Small intestine (tissue), 7 donors: Measurements from ENCODE around the gene ESRRA. TPM values are rescaled to one million over a fixed set of nuclear protein-coding genes. Genes with fewer than 3 reads are reported as not detected.

ENCODE experiments used
- DNase-seq, 2 donors: peaks; one replicate each; pipeline versions ENCODE4 v3.0.0 to v3.0.0-alpha.2; 2013
- FAIRE-seq: peaks from 2 replicates; lab custom pipeline; 2012; peaks lifted over from hg19 to GRCh38; lab: Jason Lieb, UNC
- H3K27ac ChIP-seq, 3 donors: one replicate each; pipeline ENCODE4 v1.5.1; 2013; ENCODE audit warnings: low read length in 2 of 3, mild to moderate bottlenecking in 2 of 3, control low read depth in 1 of 3, inconsistent platforms in 1 of 3, low read depth in 1 of 3, moderate library complexity in 1 of 3
- H3K27me3 ChIP-seq, 3 donors: one replicate each; pipeline ENCODE4 v1.6.1; 2013; ENCODE audit warnings: low read length in 3 of 3, inconsistent platforms in 1 of 3; ENCODE audit not compliant: control insufficient read depth in 3 of 3, insufficient read depth in 3 of 3
- H3K36me3 ChIP-seq, 3 donors: one replicate each; pipeline ENCODE4 v1.6.1; 2013; ENCODE audit warnings: low read length in 3 of 3, inconsistent platforms in 1 of 3, low read depth in 1 of 3, mild to moderate bottlenecking in 1 of 3, moderate library complexity in 1 of 3; ENCODE audit not compliant: control insufficient read depth in 3 of 3, insufficient read depth in 2 of 3
- H3K4me1 ChIP-seq, 3 donors: one replicate each; pipeline ENCODE4 v1.6.1; 2013; ENCODE audit warnings: low read length in 2 of 3, inconsistent platforms in 1 of 3, low read depth in 1 of 3, mild to moderate bottlenecking in 1 of 3, moderate library complexity in 1 of 3; ENCODE audit not compliant: control insufficient read depth in 3 of 3, insufficient read depth in 2 of 3
- H3K4me3 ChIP-seq, 3 donors: one replicate each; pipeline ENCODE4 v1.5.1; 2013; ENCODE audit warnings: low read length in 3 of 3, control low read depth in 1 of 3, inconsistent platforms in 1 of 3, low read depth in 1 of 3, mild to moderate bottlenecking in 1 of 3, moderate library complexity in 1 of 3
- H3K9me3 ChIP-seq, 2 donors: one replicate each; pipeline ENCODE4 v1.6.1; 2013; ENCODE audit warnings: low read depth in 1 of 2, low read length in 1 of 2; ENCODE audit not compliant: control insufficient read depth in 2 of 2, insufficient read depth in 1 of 2
- WGBS, 3 donors: extraction: QIAGEN DNeasy Blood & Tissue Kit; methylation state at CpG; one replicate each; pipeline ENCODE4 v1.1.7; 2013; 5-methylcytosine and 5-hydroxymethylcytosine counted together
- polyA plus RNA-seq, 4 donors: library from polyadenylated mRNA; stranded (reverse) in 3 of 4; unstranded in 1 of 4; fragments of 200-250 nt in 3 of 4; fragments of 120-200 nt in 1 of 4; gene quantifications; one replicate each; pipeline versions ENCODE4 v1.2.1 to v1.2.3, GENCODE V29; 2013
- donor health status: healthy with polysubstance abuse.
- donor health status: control.
- donor health status: control.
- donor health status: Bipolar disorder and iron deficiency.
- donor health status: healthy.

The ESRRA gene
- polyA plus RNA-seq, 4 donors: 85.1 to 417 (median 298) TPM

DNA sequence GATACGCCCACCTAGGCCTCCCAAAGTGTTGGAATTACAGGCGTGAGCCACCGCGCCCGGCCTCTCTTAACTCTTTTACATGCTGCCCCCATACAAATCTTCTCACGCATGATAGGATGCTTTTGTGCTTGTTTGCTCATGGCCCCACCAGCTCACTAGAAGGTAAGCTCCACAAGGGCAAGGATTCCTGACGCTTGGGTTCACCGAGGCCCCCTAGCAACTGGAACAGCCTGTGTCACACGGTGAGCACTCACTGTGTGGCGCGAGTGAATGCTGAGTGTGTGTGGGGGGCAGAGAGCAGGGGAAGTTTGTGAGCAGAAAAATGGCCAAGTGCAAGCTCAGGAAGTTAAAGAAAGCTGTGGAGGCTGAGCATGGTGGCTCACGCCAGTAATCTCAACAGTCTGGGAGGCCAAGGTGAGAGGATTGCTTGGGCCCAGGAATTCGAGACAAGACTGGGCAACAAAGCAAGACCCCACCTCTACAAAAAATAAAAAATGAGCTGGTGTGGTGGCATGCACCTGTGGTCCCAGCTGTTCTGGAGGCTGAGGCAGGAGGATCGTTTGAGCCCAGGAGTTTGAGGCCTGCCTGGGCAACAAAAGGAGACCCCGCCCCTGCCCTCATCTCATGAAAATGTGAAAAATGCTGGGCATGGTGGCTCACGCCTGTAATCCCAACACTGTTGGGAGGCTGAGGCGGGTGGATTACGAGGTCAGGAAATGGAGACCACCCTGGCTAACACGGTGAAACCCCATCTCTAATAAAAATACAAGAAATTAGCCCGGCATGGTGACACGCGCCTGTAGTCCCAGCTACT, 23.2 kb upstream of the ESRRA start:
- Histone ChIP-seq H3K9me3 (no peaks in the 10 kb centered on the region), H3K36me3 (peaks cover 4 to 52% (median 5%) of the 10 kb centered on the region in 3 donors), H3K27ac (no peak overlapping the region), H3K4me1 (peaks cover 0 to 19% (median 4%) of the 10 kb centered on the region in 3 donors), H3K4me3 (no peak overlapping the region), H3K27me3 (no peaks in the 10 kb centered on the region)
- WGBS, 3 donors: 94 to 96% (median 95%) methylated on average over 22 of the region's 22 CpGs
- FAIRE-seq (no peak), DNase-seq (no peak)

GRCh38 chr11:64283092-64283491, 22.2 kb upstream of the ESRRA start:
- DNase-seq (no peak), FAIRE-seq (no peak)
- Histone ChIP-seq H3K9me3 (no peaks in the 10 kb centered on the region), H3K27ac (no peak overlapping the region), H3K4me1 (peaks cover 0 to 19% (median 4%) of the 10 kb centered on the region in 3 donors), H3K27me3 (no peaks in the 10 kb centered on the region), H3K4me3 (no peak overlapping the region), H3K36me3 (peaks cover 4 to 50% (median 5%) of the 10 kb centered on the region in 3 donors)
- WGBS, 3 donors: 90 to 96% (median 91%) methylated on average over 3 of the region's 3 CpGs

DNA sequence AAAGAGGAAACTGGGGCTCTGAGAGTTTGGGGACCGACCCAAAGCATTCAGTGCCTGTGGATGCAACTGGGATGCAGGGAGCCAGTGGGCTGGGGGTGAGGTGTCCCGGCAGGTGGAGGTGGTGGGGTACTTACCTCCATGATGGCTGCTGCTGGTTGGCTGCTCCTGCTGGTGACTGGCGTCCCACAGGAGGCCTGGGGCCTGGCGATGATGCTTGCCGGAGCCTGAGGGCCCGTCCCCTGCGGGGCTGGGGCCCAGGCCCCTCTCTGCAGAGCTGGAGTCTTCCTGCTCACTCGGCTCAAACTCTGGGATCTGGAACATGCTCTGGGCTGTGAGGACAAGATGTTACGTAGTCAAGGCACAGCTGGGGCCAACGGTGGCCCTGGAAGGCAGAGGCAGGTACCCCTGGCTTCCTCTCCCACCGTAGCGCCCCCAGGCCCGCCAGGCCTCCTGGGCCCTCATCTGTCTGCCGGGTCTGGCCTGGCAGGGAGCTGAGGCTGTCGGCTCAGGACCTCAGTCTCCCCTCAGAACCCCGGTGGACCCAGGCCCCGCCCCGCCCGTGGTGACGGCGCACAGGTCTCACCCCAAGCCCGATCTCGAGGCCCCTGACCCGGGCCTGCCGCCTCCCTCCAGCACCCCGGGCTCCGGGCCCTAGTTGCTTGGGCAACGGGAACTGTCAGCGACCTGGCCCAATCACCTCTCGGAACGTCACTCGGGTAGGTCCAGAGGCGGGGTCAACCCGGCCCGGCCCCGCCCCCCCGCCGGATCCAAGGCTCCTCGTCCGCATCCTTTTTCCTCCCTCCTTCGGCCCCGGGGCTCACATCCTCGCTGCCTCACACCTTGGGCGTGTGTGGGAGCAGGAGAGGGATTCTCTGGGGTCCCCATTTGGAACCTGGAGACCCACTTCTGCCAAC, 21.0 kb upstream of the ESRRA start, which contains the start of gene BAD:
Gene BAD, minus strand, starts transcription at position 618 of the 914 bp plus-strand sequence. Its CDS starts 297 bp downstream, at position 321.
- H3K27me3 ChIP-seq: no peaks in the 10 kb centered on the region
- peaks cover 0 to 19% (median 4%) of the 10 kb centered on the region in 3 donors for H3K4me1 ChIP-seq
- no peaks in the 10 kb centered on the region for H3K9me3 ChIP-seq
- peak within 1 kb of the TSS; percentile 71 to 79 (median 78) for H3K4me3 ChIP-seq
- no peak for FAIRE-seq
- peaks cover 0 to 42% (median 0%) of the 10 kb centered on the region in 3 donors for H3K36me3 ChIP-seq
- DNase-seq: peak; percentile 97
- 3% methylated on average over 37 to 44 of the region's 44 CpGs for WGBS, 3 donors
- H3K27ac ChIP-seq: peak within 1 kb of the TSS; percentile 95 to 98 (median 97)

GRCh38 chr11:64284962-64285884, 20.1 kb upstream of the ESRRA start, which contains the start of gene GPR137:
TSS of gene GPR137 (plus strand) at chr11:64285848. CDS start at chr11:64286525, 677 bp downstream.
- FAIRE-seq: no peak
- Histone ChIP-seq H3K36me3 (peaks cover 0 to 43% (median 0%) of the 10 kb centered on the region in 3 donors), H3K4me1 (peaks cover 0 to 19% (median 4%) of the 10 kb centered on the region in 3 donors), H3K27me3 (peaks cover 0 to 4% (median 0%) of the 10 kb centered on the region in 3 donors), H3K4me3 (peak within 1 kb of the TSS; percentile 67 to 79 (median 71)), H3K9me3 (no peaks in the 10 kb centered on the region), H3K27ac (peak within 1 kb of the TSS; percentile 95 to 98 (median 97))
- peak; percentile 80 to 96 for DNase-seq
- WGBS, 3 donors: 0 to 1% (median 0%) methylated on average over 63 to 102 of the region's 102 CpGs

DNA sequence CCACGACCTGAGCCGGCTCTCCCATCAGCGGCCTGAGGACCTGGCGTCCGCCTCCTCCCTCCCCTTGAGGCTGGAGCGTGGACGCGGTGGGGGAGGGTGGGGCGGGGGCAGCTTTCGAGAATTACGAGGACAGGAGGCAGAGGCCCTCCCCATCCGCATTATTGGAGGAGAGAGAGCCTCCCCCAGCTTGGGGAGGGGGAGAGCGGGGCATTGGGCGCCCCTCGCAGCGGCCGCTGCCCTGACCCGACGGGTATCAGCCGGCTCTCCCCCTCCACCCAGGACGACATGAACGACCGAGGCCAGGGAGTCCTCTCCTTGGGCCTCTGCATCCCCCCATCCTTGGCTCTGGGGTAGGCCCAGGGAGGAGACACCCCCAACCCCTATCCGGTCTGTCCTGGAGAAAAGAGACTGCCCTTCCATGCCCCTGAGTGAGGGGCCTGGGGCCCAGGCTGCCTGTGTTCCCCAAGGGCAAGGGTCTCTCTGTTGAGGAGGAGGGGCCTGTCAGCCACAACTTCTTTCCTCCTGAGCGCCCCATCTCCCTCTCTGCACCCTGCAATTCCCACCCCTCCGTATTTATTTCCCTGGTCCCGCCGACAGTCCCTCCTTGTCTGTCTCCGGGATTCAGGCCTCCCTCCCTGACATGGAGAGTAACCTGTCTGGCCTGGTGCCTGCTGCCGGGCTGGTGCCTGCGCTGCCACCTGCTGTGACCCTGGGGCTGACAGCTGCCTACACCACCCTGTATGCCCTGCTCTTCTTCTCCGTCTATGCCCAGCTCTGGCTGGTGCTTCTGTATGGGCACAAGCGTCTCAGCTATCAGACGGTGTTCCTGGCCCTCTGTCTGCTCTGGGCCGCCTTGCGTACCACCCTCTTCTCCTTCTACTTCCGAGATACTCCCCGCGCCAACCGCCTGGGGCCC, 19.2 kb upstream of the ESRRA start:
- WGBS, 3 donors: 24 to 28% (median 25%) methylated on average over 29 to 40 of the region's 40 CpGs
- no peak for FAIRE-seq
- Histone ChIP-seq H3K36me3 (peaks cover 0 to 39% (median 0%) of the 10 kb centered on the region in 3 donors), H3K4me3 (peak overlapping the region; percentile 67 to 79 (median 71)), H3K27ac (peak overlapping the region in 2 of 3 donors; percentile 45 to 95), H3K27me3 (peaks cover 0 to 13% (median 6%) of the 10 kb centered on the region in 3 donors), H3K9me3 (no peaks in the 10 kb centered on the region), H3K4me1 (peaks cover 0 to 20% (median 4%) of the 10 kb centered on the region in 3 donors)
- DNase-seq: no peak

GRCh38 chr11:64286801-64287159, 18.5 kb upstream of the ESRRA start:
- Histone ChIP-seq H3K4me3 (no peak overlapping the region), H3K4me1 (peaks cover 0 to 22% (median 4%) of the 10 kb centered on the region in 3 donors), H3K27me3 (peaks cover 2 to 16% (median 7%) of the 10 kb centered on the region in 3 donors), H3K36me3 (peaks cover 0 to 34% (median 0%) of the 10 kb centered on the region in 3 donors), H3K9me3 (no peaks in the 10 kb centered on the region), H3K27ac (no peak overlapping the region)
- no peak for FAIRE-seq
- 81 to 92% (median 85%) methylated on average over 9 of the region's 9 CpGs for WGBS, 3 donors
- DNase-seq: no peak
